DMS79 (cell line): ENCODE measurements around the gene SHQ1.
"Not testable (repeated sequence)": the region's sequence is repeated elsewhere in the genome, so short reads cannot be mapped to it uniquely, and the experiment has no call there.

Experiments
- DNase-seq: peaks from one replicate; lab custom pipeline; 2025; lab: John Stamatoyannopoulos, UW

Gene SHQ1

DNA sequence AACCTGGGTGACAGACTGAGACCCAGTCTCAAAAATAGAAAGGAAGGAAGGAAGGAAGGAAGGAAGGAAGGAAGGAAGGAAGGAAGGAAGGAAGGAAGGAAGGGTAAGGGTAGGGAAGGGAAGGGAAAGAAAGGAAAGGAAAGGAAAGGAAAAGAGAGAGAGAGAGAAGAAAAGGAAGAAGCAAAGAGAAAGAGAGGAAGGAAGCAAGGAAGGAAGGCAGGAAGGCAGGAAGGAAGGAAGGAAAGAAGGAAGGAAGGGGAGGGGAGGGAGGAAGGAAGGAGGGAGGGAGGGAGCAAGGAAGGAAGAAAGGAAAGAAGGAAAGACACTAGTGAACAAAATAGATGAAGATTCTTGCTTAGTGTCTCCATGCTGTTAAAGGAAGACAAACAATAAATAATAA lies 129.1 kb downstream of the SHQ1 start:
- DNase-seq, result no peak

DNA sequence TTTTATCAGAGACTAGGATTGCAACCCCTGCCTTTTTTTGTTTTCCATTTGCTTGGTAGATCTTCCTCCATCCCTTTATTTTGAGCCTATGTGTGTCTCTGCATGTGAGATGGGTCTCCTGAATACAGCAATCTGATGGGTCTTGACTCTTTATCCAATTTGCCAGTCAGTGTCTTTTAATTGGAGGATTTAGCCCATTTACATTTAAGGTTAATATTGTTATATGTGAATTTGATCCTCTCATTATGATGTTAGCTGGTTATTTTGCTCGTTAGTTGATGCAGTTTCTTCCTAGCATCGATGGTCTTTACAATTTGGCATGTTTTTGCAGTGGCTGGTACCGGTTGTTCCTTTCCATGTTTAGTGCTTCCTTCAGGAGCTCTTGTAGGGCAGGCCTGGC lies 134.1 kb downstream of the SHQ1 start:
- DNase-seq, result not testable (repeated sequence)

DNA sequence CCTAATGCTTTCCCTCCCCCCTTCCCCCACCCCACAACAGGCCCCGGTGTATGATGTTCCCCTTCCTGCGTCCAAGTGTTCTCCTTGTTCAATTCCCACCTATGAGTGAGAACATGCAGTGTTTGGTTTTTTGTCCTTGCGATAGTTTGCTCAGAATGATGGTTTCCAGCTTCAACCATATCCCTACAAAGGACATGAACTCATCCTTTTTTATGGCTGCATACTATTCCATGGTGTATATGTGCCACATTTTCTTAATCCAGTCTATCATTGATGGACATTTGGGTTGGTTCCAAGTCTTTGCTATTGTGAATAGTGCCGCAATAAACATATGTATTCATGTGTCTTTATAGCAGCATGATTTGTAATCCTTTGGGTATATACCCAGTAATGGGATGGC lies 137.8 kb downstream of the SHQ1 start:
- DNase-seq, result not testable (repeated sequence)

DNA sequence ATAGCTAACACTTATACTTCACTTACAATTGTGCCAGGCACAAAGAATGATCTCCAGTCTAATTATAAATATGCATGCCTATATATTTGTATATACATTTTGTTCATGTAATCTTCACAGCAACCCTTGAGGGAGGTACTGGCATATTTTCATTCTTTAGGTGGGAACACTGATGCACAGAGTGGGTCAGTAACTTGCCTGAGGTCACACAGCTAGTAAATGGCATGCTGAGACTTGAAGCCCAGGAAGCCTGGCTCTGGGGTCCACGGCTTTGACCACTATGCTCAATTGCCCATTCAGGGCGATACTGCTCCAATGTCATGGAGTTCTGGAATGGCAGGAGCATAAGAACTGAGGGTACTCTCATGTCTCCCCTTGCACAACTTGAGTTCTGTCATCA lies 139.8 kb downstream of the SHQ1 start:
- DNase-seq, result no peak

DNA sequence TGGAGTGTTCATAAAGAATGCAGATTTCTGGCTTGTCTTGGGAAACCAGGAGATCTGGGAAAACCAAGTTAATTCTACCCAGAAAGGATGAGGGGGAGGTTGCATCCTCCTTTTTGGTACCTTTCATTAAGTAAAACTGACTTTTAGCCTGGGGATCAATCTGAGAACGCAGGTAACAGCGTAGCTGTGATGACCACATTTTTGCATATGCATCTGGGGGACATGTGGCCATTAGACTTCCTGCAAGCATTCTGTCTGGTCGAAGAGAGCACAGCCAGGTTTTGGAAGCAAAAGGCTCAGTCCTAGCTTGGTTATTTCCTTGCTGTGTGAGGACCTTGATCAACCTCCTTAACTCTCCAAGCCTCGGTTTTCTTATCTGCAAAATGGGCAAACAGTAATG lies 145.2 kb downstream of the SHQ1 start:
- no peak for DNase-seq

DNA sequence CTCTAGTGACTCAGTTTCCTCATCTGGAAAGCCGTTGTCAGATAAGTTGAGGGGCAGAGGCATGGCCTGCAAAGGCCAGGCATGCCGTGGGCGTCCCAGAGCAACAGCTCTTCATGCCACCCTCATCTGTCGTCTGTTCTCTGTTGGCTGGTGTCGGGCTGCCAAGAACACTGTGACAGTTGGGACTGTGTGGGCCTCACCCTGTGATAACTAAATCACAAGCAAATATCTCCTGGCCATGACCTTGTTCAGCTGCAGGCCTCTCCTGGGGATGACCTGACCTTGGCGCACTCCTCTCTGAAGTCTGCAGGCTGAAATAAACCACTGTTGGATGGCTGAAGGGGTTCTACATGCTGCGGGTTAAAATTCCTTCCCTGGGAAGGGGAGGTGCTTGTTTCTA lies 145.9 kb downstream of the SHQ1 start:
- DNase-seq, result no peak

DNA sequence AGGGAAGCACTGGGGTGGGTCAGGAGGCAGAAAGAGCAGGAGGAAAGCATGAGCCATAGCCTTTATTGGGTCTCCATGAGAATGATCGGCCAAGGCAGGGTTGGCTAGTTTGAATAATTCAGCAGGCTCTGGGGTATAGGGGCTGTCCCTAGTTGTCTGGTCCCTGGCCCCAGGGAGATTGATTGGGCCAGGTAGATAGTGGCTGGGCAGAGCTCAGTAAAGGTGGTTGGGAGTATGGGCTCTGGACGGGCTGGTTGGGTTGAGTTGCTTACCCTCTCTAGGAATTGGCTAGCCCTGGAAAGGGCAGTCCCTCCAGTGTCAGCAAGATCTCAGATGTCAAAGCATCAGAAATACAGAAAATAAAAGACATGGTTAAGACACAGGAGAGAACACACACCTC lies 148.1 kb downstream of the SHQ1 start:
- no peak for DNase-seq

DNA sequence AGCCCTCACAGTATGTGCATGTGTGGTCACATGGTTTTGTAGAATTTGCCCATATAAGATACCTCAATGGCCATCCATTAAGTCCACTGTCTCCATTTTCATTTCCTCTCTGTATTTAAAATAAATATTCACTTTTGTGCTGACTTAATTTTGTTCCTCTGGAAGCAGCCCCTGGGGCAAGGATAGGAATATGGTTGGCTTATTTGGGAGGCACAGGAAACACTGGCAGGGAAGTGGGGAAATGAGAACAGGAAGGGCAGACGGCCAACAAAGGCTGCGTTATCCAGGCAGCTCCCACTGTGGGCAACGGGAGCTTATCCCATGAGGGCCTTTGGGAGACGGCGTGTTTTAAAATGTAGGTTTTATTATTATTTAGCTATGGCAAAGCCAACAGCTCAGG lies 148.6 kb downstream of the SHQ1 start:
- no peak for DNase-seq
